HS-5 (cell line): Measurements from ENCODE around the gene LRP1-AS.

Experiments
- DNase-seq: peaks from one replicate; pipeline ENCODE4 v3.0.0-alpha.2; 2012; ENCODE audit warnings: low read depth

The LRP1-AS gene

GRCh38 chr12:57119294-57120085 is 27.9 kb downstream of the LRP1-AS start:
- no peak for DNase-seq

- DNase-seq, result no peak
These were observed 28.6 kb downstream of the LRP1-AS start for GRCh38 chr12:57118711-57119271.

- DNase-seq, result no peak
These were observed 30.7 kb downstream of the LRP1-AS start for GRCh38 chr12:57116580-57117281.

GRCh38 chr12:57112492-57113294 is 34.7 kb downstream of the LRP1-AS start:
- no peak for DNase-seq

GRCh38 chr12:57111031-57111734 is 36.2 kb downstream of the LRP1-AS start, which contains the start of gene STAT6:
Gene STAT6 (minus strand): TSS chr12:57111362. CDS start chr12:57108278, 3,084 bp downstream.
- peak; percentile 39 for DNase-seq

GRCh38 chr12:57110104-57111030 is 37.1 kb downstream of the LRP1-AS start:
- DNase-seq, result peak; percentile 33

- DNase-seq, result no peak
These were observed 38.0 kb downstream of the LRP1-AS start for GRCh38 chr12:57109207-57110103.

GRCh38 chr12:57107456-57108155 is 39.8 kb downstream of the LRP1-AS start:
- no peak for DNase-seq

GRCh38 chr12:57106021-57106708 is 41.3 kb downstream of the LRP1-AS start:
- no peak for DNase-seq

- no peak for DNase-seq
These were observed 42.2 kb downstream of the LRP1-AS start for GRCh38 chr12:57105011-57105753.

GRCh38 chr12:57104292-57104910 is 43.0 kb downstream of the LRP1-AS start:
- DNase-seq, result no peak

- no peak for DNase-seq
These were observed 43.6 kb downstream of the LRP1-AS start for GRCh38 chr12:57103856-57104255.

- DNase-seq, result no peak
These were observed 45.3 kb downstream of the LRP1-AS start for GRCh38 chr12:57101892-57102695.

- DNase-seq, result no peak
These were observed 47.7 kb downstream of the LRP1-AS start for GRCh38 chr12:57099766-57100165.

- no peak for DNase-seq
These were observed 48.2 kb downstream of the LRP1-AS start for GRCh38 chr12:57099047-57099714.
